ENCODE measurements around the gene RBFOX2.
"Not testable (repeated sequence)": the region's sequence is repeated elsewhere in the genome, so short reads cannot be mapped to it uniquely, and the experiment has no call there.

Gene RBFOX2

GRCh38 chr22:35838855-35839576, 189.6 kb downstream of the RBFOX2 start:
- no peak for DNase-seq (ENCODE audit: extremely low read depth in 1 of 2, low read depth in 1 of 2)

GRCh38 chr22:35837101-35837727, 191.4 kb downstream of the RBFOX2 start:
- no peak for DNase-seq (ENCODE audit: extremely low read depth in 1 of 2, low read depth in 1 of 2)

- DNase-seq (ENCODE audit: extremely low read depth in 1 of 2, low read depth in 1 of 2) = no peak
These were observed 192.5 kb downstream of the RBFOX2 start for GRCh38 chr22:35835998-35836691.

GRCh38 chr22:35835267-35835997, 193.2 kb downstream of the RBFOX2 start:
- DNase-seq (ENCODE audit: extremely low read depth in 1 of 2, low read depth in 1 of 2) = no peak

GRCh38 chr22:35834061-35834460, 194.6 kb downstream of the RBFOX2 start:
- DNase-seq (ENCODE audit: extremely low read depth in 1 of 2, low read depth in 1 of 2) = no peak

GRCh38 chr22:35830305-35830704, 198.3 kb downstream of the RBFOX2 start:
- DNase-seq (ENCODE audit: extremely low read depth in 1 of 2, low read depth in 1 of 2) = no peak

GRCh38 chr22:35824256-35824655, 204.4 kb downstream of the RBFOX2 start:
- DNase-seq (ENCODE audit: extremely low read depth in 1 of 2, low read depth in 1 of 2) = no peak

- DNase-seq (ENCODE audit: extremely low read depth in 1 of 2, low read depth in 1 of 2) = no peak
These were observed 207.0 kb downstream of the RBFOX2 start for GRCh38 chr22:35821654-35822053.

- no peak for DNase-seq (ENCODE audit: extremely low read depth in 1 of 2, low read depth in 1 of 2)
These were observed 209.2 kb downstream of the RBFOX2 start for GRCh38 chr22:35819421-35819820.

GRCh38 chr22:35818897-35819296, 209.7 kb downstream of the RBFOX2 start:
- DNase-seq (ENCODE audit: extremely low read depth in 1 of 2, low read depth in 1 of 2) = no peak

GRCh38 chr22:35812600-35812999, 216.0 kb downstream of the RBFOX2 start:
- no peak for DNase-seq (ENCODE audit: extremely low read depth in 1 of 2, low read depth in 1 of 2)

- no peak for DNase-seq (ENCODE audit: extremely low read depth in 1 of 2, low read depth in 1 of 2)
These were observed 217.0 kb downstream of the RBFOX2 start for GRCh38 chr22:35811670-35812069.

- DNase-seq (ENCODE audit: extremely low read depth in 1 of 2, low read depth in 1 of 2) = no peak
These were observed 218.8 kb downstream of the RBFOX2 start for GRCh38 chr22:35809816-35810215.

GRCh38 chr22:35808377-35808776, 220.2 kb downstream of the RBFOX2 start:
- DNase-seq (ENCODE audit: extremely low read depth in 1 of 2, low read depth in 1 of 2) = no peak

GRCh38 chr22:35806668-35807067, 222.0 kb downstream of the RBFOX2 start:
- DNase-seq (ENCODE audit: extremely low read depth in 1 of 2, low read depth in 1 of 2) = not testable (repeated sequence)

GRCh38 chr22:35805466-35805865, 223.2 kb downstream of the RBFOX2 start:
- no peak for DNase-seq (ENCODE audit: extremely low read depth in 1 of 2, low read depth in 1 of 2)

- DNase-seq (ENCODE audit: extremely low read depth in 1 of 2, low read depth in 1 of 2) = no peak
These were observed 224.2 kb downstream of the RBFOX2 start for GRCh38 chr22:35804421-35804820.

GRCh38 chr22:35802885-35803284, 225.7 kb downstream of the RBFOX2 start:
- DNase-seq (ENCODE audit: extremely low read depth in 1 of 2, low read depth in 1 of 2) = no peak

GRCh38 chr22:35801301-35801700, 227.3 kb downstream of the RBFOX2 start:
- not testable (repeated sequence) for DNase-seq (ENCODE audit: extremely low read depth in 1 of 2, low read depth in 1 of 2)

- no peak for DNase-seq (ENCODE audit: extremely low read depth in 1 of 2, low read depth in 1 of 2)
These were observed 229.5 kb downstream of the RBFOX2 start for GRCh38 chr22:35799150-35799549.

- DNase-seq (ENCODE audit: extremely low read depth in 1 of 2, low read depth in 1 of 2) = no peak
These were observed 231.2 kb downstream of the RBFOX2 start for GRCh38 chr22:35797411-35797810.
